Mesenchymal stem cell (in vitro differentiated cells and primary cell): ENCODE measurements around the gene PINK1.

Experiments
- DNase-seq: peaks from one replicate; pipeline ENCODE4 v3.0.0-alpha.2; 2013
- H2AFZ ChIP-seq: one replicate; pipeline ENCODE4 v1.6.1; 2013; ENCODE audit warnings: low read depth, mild to moderate bottlenecking, control low read depth, inconsistent platforms, low read length, moderate library complexity
- H2AK5ac ChIP-seq: 2 replicates; pipeline ENCODE4 v1.6.1; 2013; ENCODE audit warnings: low read length, moderate library complexity, mild to moderate bottlenecking, inconsistent platforms; ENCODE audit not compliant: severe bottlenecking
- H2BK120ac ChIP-seq: one replicate; pipeline ENCODE4 v1.6.1; 2013; ENCODE audit warnings: low read depth, mild to moderate bottlenecking, inconsistent platforms, low read length, moderate library complexity
- H2BK12ac ChIP-seq, 2 experiments: one replicate each; pipeline ENCODE4 v1.6.1; 2013; ENCODE audit warnings: inconsistent platforms in 2 of 2, low read length in 2 of 2, mild to moderate bottlenecking in 2 of 2, moderate library complexity in 2 of 2, control low read depth in 1 of 2
- H2BK15ac ChIP-seq: one replicate; pipeline ENCODE4 v1.6.1; 2013; ENCODE audit warnings: mild to moderate bottlenecking, low read depth, inconsistent platforms; ENCODE audit not compliant: poor library complexity, severe bottlenecking
- H2BK5ac ChIP-seq: 2 replicates; pipeline ENCODE4 v1.6.1; 2013; ENCODE audit warnings: low read depth, mild to moderate bottlenecking, low read length, control low read depth, inconsistent platforms; ENCODE audit not compliant: poor library complexity, severe bottlenecking
- H3K14ac ChIP-seq, 2 experiments: one replicate each; pipeline ENCODE4 v1.6.1; 2013; ENCODE audit warnings: inconsistent platforms in 2 of 2, low read length in 2 of 2, control low read depth in 1 of 2, mild to moderate bottlenecking in 1 of 2, moderate library complexity in 1 of 2
- H3K18ac ChIP-seq, 2 experiments: one replicate each; pipeline ENCODE4 v1.6.1; 2013; ENCODE audit warnings: inconsistent platforms in 2 of 2, low read length in 2 of 2, control low read depth in 1 of 2, low read depth in 1 of 2, mild to moderate bottlenecking in 1 of 2
- H3K23ac ChIP-seq, 2 experiments: one replicate each; pipeline ENCODE4 v1.6.1; 2013; ENCODE audit warnings: inconsistent platforms in 2 of 2, low read length in 2 of 2, mild to moderate bottlenecking in 2 of 2, moderate library complexity in 2 of 2, control low read depth in 1 of 2
- H3K27ac ChIP-seq: 2 replicates; pipeline ENCODE4 v1.5.1; 2013; ENCODE audit warnings: mild to moderate bottlenecking, moderate library complexity, low read length, control low read depth, inconsistent platforms; ENCODE audit not compliant: poor library complexity, severe bottlenecking
- H3K27me3 ChIP-seq, 2 experiments: 2 replicates each; pipeline versions ENCODE4 v1.6.1 to v1.7.0; 2013; ENCODE audit warnings: low read length in 2 of 2, mild to moderate bottlenecking in 2 of 2, moderate library complexity in 2 of 2, control low read depth in 1 of 2, inconsistent platforms in 1 of 2; ENCODE audit not compliant: control insufficient read depth in 1 of 2, insufficient read depth in 1 of 2
- H3K36me3 ChIP-seq, 2 experiments: 2 replicates each; pipeline versions ENCODE4 v1.6.1 to v1.7.0; 2013; ENCODE audit warnings: low read length in 2 of 2, control low read depth in 1 of 2, inconsistent platforms in 1 of 2, low read depth in 1 of 2, mild to moderate bottlenecking in 1 of 2; ENCODE audit not compliant: insufficient read depth in 2 of 2, control insufficient read depth in 1 of 2
- H3K4ac ChIP-seq, 2 experiments: one replicate each; pipeline ENCODE4 v1.6.1; 2013; ENCODE audit warnings: inconsistent platforms in 2 of 2, low read length in 2 of 2, mild to moderate bottlenecking in 2 of 2, moderate library complexity in 2 of 2, control low read depth in 1 of 2, low read depth in 1 of 2
- H3K4me1 ChIP-seq: 2 replicates; pipeline ENCODE4 v1.6.1; 2013; ENCODE audit warnings: low read depth, low read length, control low read depth; ENCODE audit not compliant: control insufficient read depth, insufficient read depth
- H3K4me2 ChIP-seq: 2 replicates; pipeline ENCODE4 v1.6.1; 2013; ENCODE audit warnings: low read length, mild to moderate bottlenecking, inconsistent platforms; ENCODE audit not compliant: poor library complexity, severe bottlenecking
- H3K4me3 ChIP-seq, 2 experiments: 2 replicates each; pipeline versions ENCODE4 v1.5.1 to v1.7.0; 2013; ENCODE audit warnings: low read length in 2 of 2, mild to moderate bottlenecking in 2 of 2, control low read depth in 1 of 2, low read depth in 1 of 2; ENCODE audit not compliant: insufficient read depth in 1 of 2
- H3K79me1 ChIP-seq: replicated peaks from 2 replicates; pipeline ENCODE4 v1.6.1; 2013; ENCODE audit warnings: mild to moderate bottlenecking, control low read depth, low read length, inconsistent platforms; ENCODE audit not compliant: poor library complexity, severe bottlenecking
- H3K9ac ChIP-seq: 2 replicates; pipeline ENCODE4 v1.7.0; 2013; ENCODE audit warnings: mild to moderate bottlenecking, low read length, moderate library complexity
- H3K9me3 ChIP-seq: 2 replicates; pipeline ENCODE4 v1.7.0; 2013; ENCODE audit warnings: mild to moderate bottlenecking, low read length; ENCODE audit not compliant: control insufficient read depth
- H4K8ac ChIP-seq: one replicate; pipeline ENCODE4 v1.6.1; 2013; ENCODE audit warnings: inconsistent platforms, mild to moderate bottlenecking, low read length, moderate library complexity
- H4K91ac ChIP-seq: one replicate; pipeline ENCODE4 v1.6.1; 2013; ENCODE audit warnings: mild to moderate bottlenecking, low read length, inconsistent platforms
- WGBS: methylation state at CpG from one replicate; pipeline ENCODE4 v1.1.7; 2013; ENCODE audit warnings: mixed read lengths; 5-methylcytosine and 5-hydroxymethylcytosine counted together

PINK1 gene

GRCh38 chr1:20693623-20694022, 60.4 kb downstream of the PINK1 start:
- Histone ChIP-seq H2BK15ac (no peak overlapping the region), H3K4ac (no peak overlapping the region), H2AFZ (no peak overlapping the region), H3K9ac (no peak overlapping the region), H4K91ac (no peak overlapping the region), H2BK5ac (no peak overlapping the region), H2BK12ac (no peak overlapping the region), H3K4me2 (no peak overlapping the region), H2BK120ac (no peak overlapping the region), H3K4me3 (no peak overlapping the region), H3K27me3 (peaks cover 0 to 3% of the 10 kb centered on the region in 2 experiments), H3K4me1 (peaks cover 22% of the 10 kb centered on the region), H3K27ac (no peak overlapping the region), H3K79me1 (peaks cover 2% of the 10 kb centered on the region), H3K23ac (no peak overlapping the region), H3K9me3 (no peaks in the 10 kb centered on the region), H4K8ac (no peak overlapping the region), H3K14ac (no peak overlapping the region), H3K36me3 (peaks cover 0 to 5% of the 10 kb centered on the region in 2 experiments), H2AK5ac (no peak overlapping the region), H3K18ac (no peak overlapping the region)
- 100% methylated on average over 2 of the region's 2 CpGs for WGBS
- DNase-seq = no peak

GRCh38 chr1:20695515-20695914, 62.3 kb downstream of the PINK1 start:
- WGBS = 89% methylated on average over 10 of the region's 10 CpGs
- Histone ChIP-seq H2BK120ac (no peak overlapping the region), H3K4me2 (no peak overlapping the region), H3K27me3 (peaks cover 0 to 3% of the 10 kb centered on the region in 2 experiments), H2AFZ (no peak overlapping the region), H3K36me3 (no peaks in the 10 kb centered on the region), H2BK15ac (no peak overlapping the region), H3K4me1 (peaks cover 26% of the 10 kb centered on the region), H4K8ac (no peak overlapping the region), H2AK5ac (peak overlapping the region; percentile 9), H3K18ac (no peak overlapping the region), H3K9me3 (no peaks in the 10 kb centered on the region), H3K27ac (no peak overlapping the region), H2BK12ac (no peak overlapping the region), H2BK5ac (no peak overlapping the region), H3K14ac (no peak overlapping the region), H3K4ac (no peak overlapping the region), H4K91ac (no peak overlapping the region), H3K79me1 (peaks cover 2% of the 10 kb centered on the region), H3K23ac (no peak overlapping the region), H3K9ac (no peak overlapping the region), H3K4me3 (no peak overlapping the region)
- DNase-seq = no peak

GRCh38 chr1:20696397-20697333, 63.4 kb downstream of the PINK1 start:
- Histone ChIP-seq H2BK12ac (peak overlapping the region; percentile 69 to 90), H3K4ac (peak overlapping the region; percentile 92 to 95), H3K27me3 (peaks cover 0 to 3% of the 10 kb centered on the region in 2 experiments), H3K4me1 (peaks cover 29% of the 10 kb centered on the region), H2AK5ac (no peak overlapping the region), H2BK15ac (peak overlapping the region; percentile 92), H3K9me3 (no peaks in the 10 kb centered on the region), H4K91ac (peak overlapping the region; percentile 91), H2AFZ (peak overlapping the region; percentile 80), H3K36me3 (no peaks in the 10 kb centered on the region), H3K79me1 (peaks cover 2% of the 10 kb centered on the region), H3K14ac (no peak overlapping the region), H3K4me3 (peak overlapping the region; percentile 53 to 78), H4K8ac (peak overlapping the region; percentile 93), H3K27ac (peak overlapping the region; percentile 79), H3K9ac (peak overlapping the region; percentile 92), H3K4me2 (peak overlapping the region; percentile 96), H3K18ac (peak overlapping the region; percentile 83 to 93), H3K23ac (no peak overlapping the region), H2BK5ac (peak overlapping the region; percentile 76), H2BK120ac (peak overlapping the region; percentile 93)
- peak; percentile 97 for DNase-seq
- WGBS = under 1% methylated on average over 39 of the region's 46 CpGs

GRCh38 chr1:20697563-20697962, 64.3 kb downstream of the PINK1 start:
- H3K18ac ChIP-seq = peak overlapping the region; percentile 75 to 92
- peaks cover 0 to 4% of the 10 kb centered on the region in 2 experiments for H3K27me3 ChIP-seq

More at GRCh38 chr1:20697563-20697962, 64.3 kb downstream of the PINK1 start:
- no peak overlapping the region for H2BK5ac ChIP-seq
- no peak overlapping the region for H2BK15ac ChIP-seq
- H3K14ac ChIP-seq = peak overlapping the region in 1 of 2 experiments; percentile 75
- H3K4ac ChIP-seq = peak overlapping the region; percentile 69 to 84
- peak overlapping the region; percentile 93 for H2BK120ac ChIP-seq
- H2BK12ac ChIP-seq = peak overlapping the region; percentile 76 to 92
- H4K91ac ChIP-seq = peak overlapping the region; percentile 95
- H3K4me1 ChIP-seq = peaks cover 29% of the 10 kb centered on the region
- no peak overlapping the region for H3K27ac ChIP-seq
- H3K4me2 ChIP-seq = no peak overlapping the region
- no peak overlapping the region for H3K23ac ChIP-seq
- no peak for DNase-seq
- H4K8ac ChIP-seq = peak overlapping the region; percentile 84
- H3K79me1 ChIP-seq = peaks cover 2% of the 10 kb centered on the region
- no peak overlapping the region for H3K4me3 ChIP-seq
- no peaks in the 10 kb centered on the region for H3K9me3 ChIP-seq
- peak overlapping the region; percentile 92 for H3K9ac ChIP-seq
- H3K36me3 ChIP-seq = no peaks in the 10 kb centered on the region
- 86% methylated on average over 12 of the region's 12 CpGs for WGBS
- H2AK5ac ChIP-seq = peak overlapping the region; percentile 61
- H2AFZ ChIP-seq = no peak overlapping the region
